ENCODE results near the gene IFI35. TPM values are rescaled to one million over a fixed set of nuclear protein-coding genes. Genes with fewer than 3 reads are reported as not detected.

Gene IFI35
- total and polyA plus RNA-seq, 12 donors = 7.0 to 61.6 (median 13.6) TPM

DNA sequence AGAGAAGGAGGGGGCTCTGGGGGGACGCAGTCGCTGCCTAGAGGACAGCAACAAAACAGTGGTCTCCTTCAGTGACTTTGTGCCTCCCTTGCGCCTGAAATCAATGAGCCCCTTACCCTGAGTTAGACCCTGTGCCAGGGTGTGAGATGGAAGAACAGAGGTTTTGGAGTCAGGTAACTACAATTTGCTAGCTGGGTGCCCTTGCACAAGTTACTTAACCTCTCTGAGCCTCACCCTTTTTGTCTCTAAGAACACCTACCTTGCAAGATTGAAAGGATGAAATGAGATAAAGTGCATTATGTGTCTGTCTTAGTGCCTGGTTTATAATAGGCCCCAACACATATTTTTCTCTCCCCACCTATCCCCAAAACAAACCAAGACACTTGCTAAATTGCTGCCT, 28.3 kb downstream of the IFI35 start:
- Histone ChIP-seq H3K27me3 (no peaks in the 10 kb centered on the region), H3K27ac (no peak overlapping the region), H3K4me3 (no peak overlapping the region), H3K9me3 (no peaks in the 10 kb centered on the region), H3K4me1 (no peaks in the 10 kb centered on the region), H3K36me3 (no peaks in the 10 kb centered on the region)
- ATAC-seq (no peak), DNase-seq (no peak)
- 85 to 95% methylated on average over 3 of the region's 3 CpGs for WGBS, 2 donors
- TF ChIP-seq, protein P1, sequence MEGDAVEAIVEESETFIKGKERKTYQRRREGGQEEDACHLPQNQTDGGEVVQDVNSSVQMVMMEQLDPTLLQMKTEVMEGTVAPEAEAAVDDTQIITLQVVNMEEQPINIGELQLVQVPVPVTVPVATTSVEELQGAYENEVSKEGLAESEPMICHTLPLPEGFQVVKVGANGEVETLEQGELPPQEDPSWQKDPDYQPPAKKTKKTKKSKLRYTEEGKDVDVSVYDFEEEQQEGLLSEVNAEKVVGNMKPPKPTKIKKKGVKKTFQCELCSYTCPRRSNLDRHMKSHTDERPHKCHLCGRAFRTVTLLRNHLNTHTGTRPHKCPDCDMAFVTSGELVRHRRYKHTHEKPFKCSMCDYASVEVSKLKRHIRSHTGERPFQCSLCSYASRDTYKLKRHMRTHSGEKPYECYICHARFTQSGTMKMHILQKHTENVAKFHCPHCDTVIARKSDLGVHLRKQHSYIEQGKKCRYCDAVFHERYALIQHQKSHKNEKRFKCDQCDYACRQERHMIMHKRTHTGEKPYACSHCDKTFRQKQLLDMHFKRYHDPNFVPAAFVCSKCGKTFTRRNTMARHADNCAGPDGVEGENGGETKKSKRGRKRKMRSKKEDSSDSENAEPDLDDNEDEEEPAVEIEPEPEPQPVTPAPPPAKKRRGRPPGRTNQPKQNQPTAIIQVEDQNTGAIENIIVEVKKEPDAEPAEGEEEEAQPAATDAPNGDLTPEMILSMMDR (IDR thresholded peaks at IDR 0.05) = no peak
- intact Hi-C loops (cut with DNase I) = loop anchor here in 2 of 10 donors (10.0 kb wide), 2 partner anchors 80 to 310 kb away; no protein-coding TSS in a partner anchor

DNA sequence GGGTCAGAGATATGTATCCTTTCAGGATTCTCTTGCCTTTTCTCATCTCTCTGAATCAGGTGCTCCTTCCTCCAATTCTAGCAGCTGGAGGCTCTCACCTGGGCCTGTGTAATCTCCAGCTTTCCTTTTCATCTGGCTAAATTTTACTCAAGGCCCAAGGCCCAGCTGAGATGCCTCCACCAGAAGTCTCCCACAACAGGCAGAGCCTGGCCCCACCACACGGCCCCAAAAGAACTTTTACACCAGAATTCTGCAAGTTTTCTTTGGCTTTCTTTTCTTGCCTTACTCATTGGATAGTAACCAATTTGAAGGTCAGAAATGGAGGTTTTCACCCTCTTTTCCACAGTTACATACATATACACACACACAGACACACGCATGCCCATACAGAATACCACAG, 33.1 kb downstream of the IFI35 start:
- WGBS, 2 donors = 92 to 93% methylated on average over 2 of the region's 2 CpGs
- intact Hi-C loops (cut with DNase I) = loop anchor here in 2 of 10 donors (10.0 kb wide), 2 partner anchors 75 to 305 kb away; no protein-coding TSS in a partner anchor
- H3K4me3 ChIP-seq = no peak overlapping the region
- DNase-seq = no peak
- no peak overlapping the region for H3K27ac ChIP-seq
- H3K36me3 ChIP-seq = peaks cover 0 to 4% (median 0%) of the 10 kb centered on the region in 9 donors
- TF ChIP-seq, protein P1 (IDR thresholded peaks at IDR 0.05) = no peak
- no peak for ATAC-seq
- H3K27me3 ChIP-seq = no peaks in the 10 kb centered on the region
- no peaks in the 10 kb centered on the region for H3K9me3 ChIP-seq
- H3K4me1 ChIP-seq = no peaks in the 10 kb centered on the region

DNA sequence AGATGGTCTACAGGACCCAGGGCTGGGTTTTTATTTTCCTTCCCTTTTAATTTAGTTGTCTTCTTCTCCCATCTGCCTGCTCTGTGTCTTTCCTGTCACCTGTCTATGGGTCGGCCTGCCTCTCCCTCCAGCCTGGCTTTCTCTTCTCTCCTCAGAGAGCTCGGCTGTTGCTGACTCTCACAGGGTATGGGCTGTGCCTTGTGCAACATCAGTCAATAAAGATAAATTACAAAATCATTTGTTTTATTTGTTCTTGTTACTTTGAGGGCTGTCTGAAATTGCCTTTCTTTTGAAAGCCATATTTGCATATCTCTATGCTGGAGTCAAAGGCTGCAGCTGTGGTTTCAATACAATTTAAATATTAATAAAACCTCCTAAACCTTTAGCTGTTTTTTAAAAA, 34.1 kb downstream of the IFI35 start:
- H3K4me3 ChIP-seq = no peak overlapping the region
- H3K27ac ChIP-seq = no peak overlapping the region
- H3K27me3 ChIP-seq = no peaks in the 10 kb centered on the region
- TF ChIP-seq, protein P1 (IDR thresholded peaks at IDR 0.05) = no peak
- no peaks in the 10 kb centered on the region for H3K4me1 ChIP-seq
- intact Hi-C loops (cut with DNase I) = no loop called here
- DNase-seq (no peak), ATAC-seq (no peak)
- H3K36me3 ChIP-seq = peaks cover 0 to 12% (median 0%) of the 10 kb centered on the region in 9 donors
- 84 to 100% methylated on average over 2 of the region's 2 CpGs for WGBS, 2 donors
- H3K9me3 ChIP-seq = no peaks in the 10 kb centered on the region

DNA sequence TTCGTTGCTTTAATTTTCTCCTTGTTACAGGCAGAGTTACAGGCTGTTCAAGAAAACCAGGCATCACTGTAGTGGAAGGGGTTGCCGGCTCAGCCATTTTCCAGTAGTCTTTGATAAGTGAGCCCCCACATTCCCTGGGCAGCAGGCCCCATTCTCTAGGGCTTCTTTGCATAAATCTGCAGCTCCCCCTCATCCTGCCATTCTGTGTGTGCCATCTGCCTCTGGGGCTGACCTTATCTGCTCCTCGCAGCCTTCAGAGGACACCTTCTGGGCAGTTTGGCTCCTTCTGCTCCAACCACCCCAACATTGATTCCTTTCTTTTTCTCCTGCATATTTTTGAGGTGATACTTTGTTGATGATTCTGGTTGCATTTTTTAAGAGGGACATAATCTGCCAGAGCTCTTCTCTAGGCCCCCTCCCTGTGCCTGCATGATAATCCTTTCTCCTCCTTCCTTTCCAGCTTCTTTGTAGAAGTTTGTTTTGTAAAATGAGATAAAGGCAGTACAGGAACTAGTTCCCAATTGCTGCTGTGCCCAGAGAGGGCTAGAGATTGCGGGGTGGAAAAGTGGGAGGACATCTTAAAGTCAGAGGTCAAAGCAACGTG, 35.5 kb downstream of the IFI35 start:
- WGBS, 2 donors = 70 to 72% methylated on average over 5 of the region's 5 CpGs
- ATAC-seq = no peak

More for the DNA sequence above, 35.5 kb downstream of the IFI35 start:
- TF ChIP-seq, protein P1 (IDR thresholded peaks at IDR 0.05) = no peak
- H3K4me1 ChIP-seq = no peaks in the 10 kb centered on the region
- DNase-seq = no peak
- H3K36me3 ChIP-seq = peaks cover 0 to 13% (median 0%) of the 10 kb centered on the region in 9 donors
- intact Hi-C loops (cut with DNase I) = no loop called here
- H3K4me3 ChIP-seq = no peak overlapping the region
- H3K27ac ChIP-seq = no peak overlapping the region
- no peaks in the 10 kb centered on the region for H3K9me3 ChIP-seq
- no peaks in the 10 kb centered on the region for H3K27me3 ChIP-seq
